SU-DHL-6 (cell line): ENCODE results near the gene PPL.

Source experiments
- EZH2phosphoT487 ChIP-seq: fragments of 200-600 bp; sonication (generic), shearing (Covaris generic); conservative IDR thresholded peaks from 2 replicates; pipeline ENCODE4 v1.6.1; 2018; ENCODE audit warnings: mild to moderate bottlenecking, antibody characterized with exemption, low read length, moderate library complexity, mixed read lengths
- TF ChIP-seq, protein P1 (sequence below): fragments of 200-600 bp; sonication (generic); IDR thresholded peaks from one replicate; pipeline ENCODE4 v1.5.1; 2017; ENCODE audit warnings: antibody characterized with exemption, mild to moderate bottlenecking, low read length, moderate library complexity; ENCODE audit not compliant: insufficient read depth, poor library complexity, severe bottlenecking

DNA sequence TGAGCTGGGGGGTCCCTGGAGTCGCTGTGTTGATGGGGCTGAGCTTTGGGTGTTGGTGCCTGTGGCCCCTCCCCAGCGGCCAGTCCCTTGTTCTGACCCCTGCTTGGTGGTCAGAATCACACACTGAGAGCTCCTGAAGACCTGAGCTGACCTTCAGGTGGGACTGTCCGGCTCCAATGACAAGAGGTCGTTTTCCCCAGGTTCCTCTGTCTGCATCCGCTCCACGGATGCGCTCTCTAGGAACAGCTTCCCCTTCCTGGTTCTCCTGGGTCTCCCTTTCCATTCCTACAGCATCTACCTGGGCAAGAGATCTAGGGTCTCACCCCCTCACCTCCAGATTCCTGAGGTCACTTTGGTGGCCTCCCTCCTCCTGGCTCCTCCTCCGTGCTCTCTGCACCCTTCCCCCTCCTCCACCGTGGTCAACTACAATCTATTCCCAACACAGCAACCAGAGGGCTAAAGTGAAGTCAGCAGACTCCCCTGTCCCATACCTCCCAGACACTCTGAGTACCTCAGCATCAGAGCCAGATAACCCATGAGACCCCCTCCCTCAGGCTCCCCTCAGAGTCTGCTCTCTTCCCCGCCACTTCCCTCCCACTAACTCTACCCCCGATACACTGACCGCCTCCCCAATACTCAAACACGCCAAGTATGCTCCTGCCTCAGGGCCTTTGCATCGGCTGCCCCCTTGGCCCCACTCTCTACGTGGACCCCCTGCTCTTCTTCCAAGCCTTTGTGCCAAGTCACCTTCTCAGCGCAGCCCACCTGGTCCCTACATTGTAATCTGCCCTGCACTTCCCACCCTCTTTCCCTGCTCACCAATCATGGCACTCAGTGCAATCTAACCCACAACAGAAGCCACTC lies 12.2 kb upstream of the PPL start:
- TF ChIP-seq, protein P1, sequence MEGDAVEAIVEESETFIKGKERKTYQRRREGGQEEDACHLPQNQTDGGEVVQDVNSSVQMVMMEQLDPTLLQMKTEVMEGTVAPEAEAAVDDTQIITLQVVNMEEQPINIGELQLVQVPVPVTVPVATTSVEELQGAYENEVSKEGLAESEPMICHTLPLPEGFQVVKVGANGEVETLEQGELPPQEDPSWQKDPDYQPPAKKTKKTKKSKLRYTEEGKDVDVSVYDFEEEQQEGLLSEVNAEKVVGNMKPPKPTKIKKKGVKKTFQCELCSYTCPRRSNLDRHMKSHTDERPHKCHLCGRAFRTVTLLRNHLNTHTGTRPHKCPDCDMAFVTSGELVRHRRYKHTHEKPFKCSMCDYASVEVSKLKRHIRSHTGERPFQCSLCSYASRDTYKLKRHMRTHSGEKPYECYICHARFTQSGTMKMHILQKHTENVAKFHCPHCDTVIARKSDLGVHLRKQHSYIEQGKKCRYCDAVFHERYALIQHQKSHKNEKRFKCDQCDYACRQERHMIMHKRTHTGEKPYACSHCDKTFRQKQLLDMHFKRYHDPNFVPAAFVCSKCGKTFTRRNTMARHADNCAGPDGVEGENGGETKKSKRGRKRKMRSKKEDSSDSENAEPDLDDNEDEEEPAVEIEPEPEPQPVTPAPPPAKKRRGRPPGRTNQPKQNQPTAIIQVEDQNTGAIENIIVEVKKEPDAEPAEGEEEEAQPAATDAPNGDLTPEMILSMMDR = no peak
- no peak for TF ChIP-seq EZH2phosphoT487
